ENCODE data around the gene VAMP5.
A peak's percentile ranks its signal among the peaks of the same experiment; 100 is the strongest.

Gene VAMP5

GRCh38 chr2:85549826-85550225 is 34.4 kb upstream of the VAMP5 start:
- Histone ChIP-seq H3K27me3 (replicated peaks) (no peaks in the 10 kb centered on the region), H3K27ac (peak overlapping the region; percentile 59), H3K36me3 (replicated peaks) (peaks cover 74% of the 10 kb centered on the region), H3K4me3 (ENCODE audit: low read depth, low read length) (no peak overlapping the region)
- TF ChIP-seq, protein P1, sequence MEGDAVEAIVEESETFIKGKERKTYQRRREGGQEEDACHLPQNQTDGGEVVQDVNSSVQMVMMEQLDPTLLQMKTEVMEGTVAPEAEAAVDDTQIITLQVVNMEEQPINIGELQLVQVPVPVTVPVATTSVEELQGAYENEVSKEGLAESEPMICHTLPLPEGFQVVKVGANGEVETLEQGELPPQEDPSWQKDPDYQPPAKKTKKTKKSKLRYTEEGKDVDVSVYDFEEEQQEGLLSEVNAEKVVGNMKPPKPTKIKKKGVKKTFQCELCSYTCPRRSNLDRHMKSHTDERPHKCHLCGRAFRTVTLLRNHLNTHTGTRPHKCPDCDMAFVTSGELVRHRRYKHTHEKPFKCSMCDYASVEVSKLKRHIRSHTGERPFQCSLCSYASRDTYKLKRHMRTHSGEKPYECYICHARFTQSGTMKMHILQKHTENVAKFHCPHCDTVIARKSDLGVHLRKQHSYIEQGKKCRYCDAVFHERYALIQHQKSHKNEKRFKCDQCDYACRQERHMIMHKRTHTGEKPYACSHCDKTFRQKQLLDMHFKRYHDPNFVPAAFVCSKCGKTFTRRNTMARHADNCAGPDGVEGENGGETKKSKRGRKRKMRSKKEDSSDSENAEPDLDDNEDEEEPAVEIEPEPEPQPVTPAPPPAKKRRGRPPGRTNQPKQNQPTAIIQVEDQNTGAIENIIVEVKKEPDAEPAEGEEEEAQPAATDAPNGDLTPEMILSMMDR (IDR thresholded peaks at IDR 0.05; ENCODE audit: low read depth, low read length, missing control alignments) = no peak
- in situ Hi-C loops (cut with HindIII; ENCODE audit: low pct_ligation_motif_present, low sequenced_read_pairs) = no loop called here
- peak; percentile 83 for DNase-seq

- Histone ChIP-seq H3K27me3 (replicated peaks) (no peaks in the 10 kb centered on the region), H3K27ac (peak overlapping the region; percentile 59), H3K4me3 (ENCODE audit: low read depth, low read length) (no peak overlapping the region), H3K36me3 (replicated peaks) (peaks cover 75% of the 10 kb centered on the region)
- in situ Hi-C loops (cut with HindIII; ENCODE audit: low pct_ligation_motif_present, low sequenced_read_pairs) = no loop called here
- TF ChIP-seq, protein P1 (IDR thresholded peaks at IDR 0.05; ENCODE audit: low read depth, low read length, missing control alignments) = no peak
- DNase-seq = no peak
These were observed 33.7 kb upstream of the VAMP5 start for GRCh38 chr2:85550486-85550885.

- Histone ChIP-seq H3K4me3 (ENCODE audit: low read depth, low read length) (no peak overlapping the region), H3K36me3 (replicated peaks) (peaks cover 76% of the 10 kb centered on the region), H3K27me3 (replicated peaks) (no peaks in the 10 kb centered on the region), H3K27ac (no peak overlapping the region)
- in situ Hi-C loops (cut with HindIII; ENCODE audit: low pct_ligation_motif_present, low sequenced_read_pairs) = no loop called here
- DNase-seq = peak; percentile 60
- TF ChIP-seq, protein P1 (IDR thresholded peaks at IDR 0.05; ENCODE audit: low read depth, low read length, missing control alignments) = peak; percentile 95
These were observed 32.2 kb upstream of the VAMP5 start for GRCh38 chr2:85551698-85552678.

DNA sequence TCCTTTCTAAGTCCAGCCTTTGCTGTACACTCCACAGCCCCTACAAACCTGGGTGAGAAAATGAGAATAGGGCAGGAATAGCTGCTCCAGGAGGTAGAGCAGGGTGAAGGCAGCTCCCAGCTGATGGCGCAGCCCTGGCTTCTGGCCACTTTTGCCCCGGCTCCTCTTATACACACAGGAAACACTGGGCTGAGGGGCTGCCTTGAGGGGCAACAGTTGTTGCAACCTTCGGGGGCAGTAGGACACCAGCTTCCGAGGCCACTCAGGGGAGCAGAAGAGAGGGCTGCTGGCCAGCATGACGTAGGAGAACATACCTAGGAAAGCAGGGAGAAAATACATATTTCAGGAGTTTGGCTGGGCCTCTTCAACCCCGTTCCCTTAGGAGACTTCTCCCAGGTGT is 31.0 kb upstream of the VAMP5 start:
- Histone ChIP-seq H3K27me3 (replicated peaks) (no peaks in the 10 kb centered on the region), H3K36me3 (replicated peaks) (peaks cover 79% of the 10 kb centered on the region), H3K4me3 (ENCODE audit: low read depth, low read length) (no peak overlapping the region), H3K27ac (no peak overlapping the region)
- in situ Hi-C loops (cut with HindIII; ENCODE audit: low pct_ligation_motif_present, low sequenced_read_pairs) = no loop called here
- DNase-seq = no peak
- TF ChIP-seq, protein P1 (IDR thresholded peaks at IDR 0.05; ENCODE audit: low read depth, low read length, missing control alignments) = no peak

DNA sequence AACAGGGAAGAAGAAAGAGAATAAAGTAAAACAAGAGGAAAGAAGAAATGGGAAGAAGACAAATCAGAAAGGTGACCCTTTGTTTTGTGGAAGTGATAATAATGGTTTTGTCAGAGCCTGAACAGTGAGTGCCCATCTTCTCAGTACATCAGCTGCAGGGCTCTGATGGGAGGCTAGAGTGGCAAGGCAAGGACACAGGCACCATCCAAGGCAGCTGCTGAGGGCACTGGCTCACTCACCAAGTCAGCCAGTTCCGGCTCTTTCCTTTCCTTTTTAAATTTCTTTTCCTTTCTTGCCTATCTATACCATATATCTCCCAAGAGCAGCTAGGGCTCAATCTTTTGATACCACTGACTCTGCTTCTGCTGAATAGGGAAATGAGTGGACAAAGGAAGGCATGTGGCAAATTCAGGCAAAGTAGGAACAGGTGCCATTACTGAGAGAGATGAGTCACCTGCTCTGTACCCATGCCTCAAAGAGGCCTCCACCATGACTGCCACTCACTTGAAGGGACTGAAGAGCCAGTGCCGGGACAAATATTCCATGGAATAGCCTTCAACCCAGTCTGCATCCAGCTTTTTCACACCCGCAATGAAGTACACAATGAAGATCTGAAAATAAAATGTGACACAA is 29.1 kb upstream of the VAMP5 start:
- TF ChIP-seq, protein P1 (IDR thresholded peaks at IDR 0.05; ENCODE audit: low read depth, low read length, missing control alignments) = no peak
- no peak overlapping the region for H3K4me3 ChIP-seq (ENCODE audit: low read depth, low read length)

More for the DNA sequence above, 29.1 kb upstream of the VAMP5 start:
- Histone ChIP-seq H3K27me3 (replicated peaks) (no peaks in the 10 kb centered on the region), H3K27ac (no peak overlapping the region), H3K36me3 (replicated peaks) (peaks cover 76% of the 10 kb centered on the region)
- DNase-seq = no peak
- in situ Hi-C loops (cut with HindIII; ENCODE audit: low pct_ligation_motif_present, low sequenced_read_pairs) = no loop called here

Data from brain microvascular endothelial cell (primary cell).